ENCODE results near the gene AMDHD2.

Gene AMDHD2

DNA sequence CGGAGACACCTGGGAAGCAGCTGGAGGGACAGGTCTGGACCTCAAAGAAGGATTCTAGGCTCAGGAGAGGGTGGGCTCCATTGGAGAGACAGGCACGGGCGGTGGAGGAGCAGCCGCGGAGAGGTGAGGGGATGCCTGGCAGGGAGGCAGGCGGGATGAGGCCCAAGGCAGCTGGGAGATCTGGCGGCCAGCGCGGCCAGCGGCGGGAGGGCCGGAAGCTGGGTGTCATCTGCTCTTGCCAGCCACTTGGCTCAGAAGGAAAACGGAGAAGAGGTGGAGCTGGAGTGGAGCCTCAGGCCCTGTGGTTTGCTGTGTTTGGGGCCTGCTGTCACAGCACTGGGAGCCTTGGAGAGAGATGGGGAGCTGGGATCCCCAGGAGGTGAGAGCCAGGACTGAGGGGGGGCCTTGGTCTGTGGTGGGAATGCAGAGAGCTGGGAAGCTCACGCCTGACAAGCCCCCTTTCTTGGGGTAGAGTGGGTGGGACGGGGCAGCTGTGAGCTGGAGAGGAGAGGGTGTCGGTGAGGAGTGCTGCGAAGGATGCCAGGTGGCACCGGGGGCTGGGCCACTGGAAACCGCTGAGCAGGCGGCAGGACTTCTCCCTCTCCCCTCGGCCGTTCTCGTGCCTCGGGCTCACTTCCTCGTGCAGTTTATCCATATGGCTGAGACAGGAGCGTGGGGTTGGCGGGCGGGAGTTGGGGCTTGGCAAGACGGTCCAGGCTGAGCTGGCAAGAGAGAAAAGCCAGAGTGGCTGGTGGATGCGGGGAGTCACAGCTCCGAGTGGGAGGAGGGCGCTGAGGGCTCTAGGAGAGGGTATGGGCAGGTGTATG, 37.2 kb upstream of the AMDHD2 start:
- in situ Hi-C loops (cut with MboI; ENCODE audit: low pct_unique_long_range_greater_than_20kb, low sequenced_read_pairs, unreplicated experiment): loop anchor here (10.0 kb wide), 1 partner anchor 128 kb away; no protein-coding TSS in a partner anchor
- no peak for DNase-seq (ENCODE audit: low spot score)
- no peak for TF ChIP-seq CTCF (IDR thresholded peaks at IDR 0.05; ENCODE audit: extremely low read depth, insufficient read depth, missing control alignments)

- no peak for DNase-seq (ENCODE audit: low spot score)
- in situ Hi-C loops (cut with MboI; ENCODE audit: low pct_unique_long_range_greater_than_20kb, low sequenced_read_pairs, unreplicated experiment): loop anchor here (10.0 kb wide), 1 partner anchor 129 kb away; no protein-coding TSS in a partner anchor
- TF ChIP-seq CTCF (IDR thresholded peaks at IDR 0.05; ENCODE audit: extremely low read depth, insufficient read depth, missing control alignments): no peak
These were observed 36.0 kb upstream of the AMDHD2 start for GRCh38 chr16:2483939-2484897.

DNA sequence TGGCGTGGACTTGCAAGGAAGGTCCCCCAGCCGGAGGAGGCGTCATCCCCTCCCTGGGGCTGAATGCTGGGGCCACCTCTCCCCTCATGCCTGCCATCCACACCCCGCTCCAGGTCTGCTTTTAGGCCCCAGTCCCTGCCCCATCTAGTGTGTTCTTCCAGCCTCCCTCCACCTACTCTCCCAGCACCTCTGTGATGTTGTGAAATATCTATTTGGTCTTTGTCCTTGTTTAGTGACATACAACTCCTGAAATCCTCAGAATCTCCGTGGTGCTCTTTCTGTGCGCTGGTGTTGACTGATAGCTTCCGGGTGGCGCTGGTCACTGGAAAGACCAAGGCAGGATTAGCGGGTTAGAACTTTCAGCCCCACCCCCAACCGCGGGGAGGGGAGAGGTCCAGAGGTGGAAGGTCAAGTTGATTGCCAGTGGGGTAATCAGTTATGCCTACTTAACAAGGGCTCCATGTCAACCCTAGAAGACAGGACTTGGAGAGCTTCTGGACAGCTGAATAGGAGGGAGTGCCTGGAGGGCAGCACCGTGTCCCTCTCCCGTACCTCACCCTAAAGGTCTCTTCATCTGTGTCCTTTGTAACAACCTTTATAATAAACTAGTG, 35.2 kb upstream of the AMDHD2 start:
- no peak for TF ChIP-seq CTCF (IDR thresholded peaks at IDR 0.05; ENCODE audit: extremely low read depth, insufficient read depth, missing control alignments)
- no peak for DNase-seq (ENCODE audit: low spot score)
- in situ Hi-C loops (cut with MboI; ENCODE audit: low pct_unique_long_range_greater_than_20kb, low sequenced_read_pairs, unreplicated experiment): loop anchor here (10.0 kb wide), 1 partner anchor 130 kb away; no protein-coding TSS in a partner anchor

DNA sequence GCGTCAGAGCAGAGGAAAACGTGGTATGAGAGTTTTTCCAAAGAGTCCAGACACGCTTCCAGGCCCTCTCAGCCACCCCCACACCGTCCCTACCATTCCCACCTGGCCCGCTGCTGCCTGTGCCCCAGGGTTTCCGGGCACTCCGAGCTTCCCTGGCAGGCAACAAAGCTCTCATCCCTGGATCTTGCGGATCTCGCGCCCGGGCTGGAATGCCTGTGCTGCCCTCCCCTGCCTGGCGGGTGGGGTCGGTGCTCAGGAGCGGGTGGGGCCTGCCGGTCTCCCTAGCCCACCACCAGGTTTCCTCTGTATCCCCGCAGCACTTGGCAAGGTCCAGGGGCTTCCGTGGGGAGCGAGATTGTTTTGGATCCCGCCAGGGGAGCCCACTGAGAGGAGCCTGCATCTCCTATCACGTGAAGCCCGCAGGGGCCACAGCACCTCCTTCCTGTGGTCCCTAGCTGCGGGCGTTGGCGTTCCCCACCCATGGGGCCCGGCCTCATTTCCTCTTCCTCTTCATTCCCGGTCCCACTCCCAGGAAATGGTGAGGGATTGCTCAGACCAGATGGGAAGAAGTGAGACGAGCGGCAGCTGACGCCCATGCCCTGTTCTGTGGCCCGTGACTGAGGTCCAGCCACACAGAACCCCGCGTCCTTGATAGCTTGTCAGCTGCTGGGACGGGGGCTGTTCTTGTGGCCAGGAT, 34.2 kb upstream of the AMDHD2 start:
- in situ Hi-C loops (cut with MboI; ENCODE audit: low pct_unique_long_range_greater_than_20kb, low sequenced_read_pairs, unreplicated experiment): loop anchor here (10.0 kb wide), 1 partner anchor 131 kb away; no protein-coding TSS in a partner anchor
- no peak for TF ChIP-seq CTCF (IDR thresholded peaks at IDR 0.05; ENCODE audit: extremely low read depth, insufficient read depth, missing control alignments)
- DNase-seq (ENCODE audit: low spot score): no peak

- TF ChIP-seq CTCF (IDR thresholded peaks at IDR 0.05; ENCODE audit: extremely low read depth, insufficient read depth, missing control alignments): peak; percentile 62
- peak; percentile 90 for DNase-seq (ENCODE audit: low spot score)
- in situ Hi-C loops (cut with MboI; ENCODE audit: low pct_unique_long_range_greater_than_20kb, low sequenced_read_pairs, unreplicated experiment): loop anchor here (10.0 kb wide), 1 partner anchor 132 kb away; no protein-coding TSS in a partner anchor
These were observed 33.3 kb upstream of the AMDHD2 start for GRCh38 chr16:2486645-2487516.

Measured in GM13977 (cell line).